HEK293T (cell line): ENCODE measurements around the gene RAE1.

Source experiments
- CTCF ChIA-PET: fragments of 350-600 bp; formaldehyde crosslinking; extraction: SDS; loops from one replicate; lab custom pipeline; 2021; ENCODE audit warnings: antibody characterized with exemption, inconsistent platforms; lab: Yijun Ruan, JAX
- POLR2A ChIA-PET: fragments of 350-600 bp; formaldehyde crosslinking; extraction: SDS; loops from one replicate; lab custom pipeline; 2020; ENCODE audit warnings: antibody characterized with exemption, inconsistent platforms; lab: Yijun Ruan, JAX
- DNase-seq: peaks from one replicate; pipeline ENCODE4 v3.0.0; 2012; ENCODE audit warnings: mixed read lengths; ENCODE audit errors: extremely low spot score
- ARNT ChIP-seq: fragments of 450-650 bp; IDR thresholded peaks from 2 replicates; pipeline ENCODE4 v1.6.1; 2017; ENCODE audit warnings: mild to moderate bottlenecking
- BHLHE40 ChIP-seq: fragments of 450-650 bp; IDR thresholded peaks from 2 replicates; pipeline ENCODE4 v1.6.1; 2016; ENCODE audit warnings: mild to moderate bottlenecking, moderate library complexity, borderline replicate concordance
- CTBP1 ChIP-seq: fragments of 450-650 bp; IDR thresholded peaks from 2 replicates; pipeline ENCODE4 v1.6.1; 2016; ENCODE audit warnings: borderline replicate concordance
- ELF4 ChIP-seq: fragments of 450-650 bp; IDR thresholded peaks from 2 replicates; pipeline ENCODE4 v1.6.1; 2017; ENCODE audit warnings: antibody characterized with exemption
- FOXA1 ChIP-seq: fragments of 450-650 bp; IDR thresholded peaks from 2 replicates; pipeline ENCODE4 v1.6.1; 2016; ENCODE audit warnings: mild to moderate bottlenecking
- FOXK2 ChIP-seq: fragments of 450-650 bp; IDR thresholded peaks from 2 replicates; pipeline ENCODE4 v1.6.1; 2016; ENCODE audit warnings: mild to moderate bottlenecking
- FOXM1 ChIP-seq: fragments of 450-650 bp; IDR thresholded peaks from 2 replicates; pipeline ENCODE4 v1.6.1; 2017; ENCODE audit warnings: mild to moderate bottlenecking, borderline replicate concordance
- HDGF ChIP-seq: fragments of 450-650 bp; IDR thresholded peaks from 2 replicates; pipeline ENCODE4 v1.6.1; 2017; ENCODE audit warnings: antibody characterized with exemption, borderline replicate concordance
- L3MBTL2 ChIP-seq: fragments of 450-650 bp; conservative IDR thresholded peaks from 2 replicates; pipeline ENCODE4 v1.6.1; 2016; ENCODE audit warnings: mild to moderate bottlenecking
- LEF1 ChIP-seq: fragments of 450-650 bp; IDR thresholded peaks from 2 replicates; pipeline ENCODE4 v1.6.1; 2017; ENCODE audit warnings: mild to moderate bottlenecking, borderline replicate concordance
- NFRKB ChIP-seq: fragments of 450-650 bp; IDR thresholded peaks from 2 replicates; pipeline ENCODE4 v1.6.1; 2016; ENCODE audit warnings: mild to moderate bottlenecking, moderate library complexity
- SP1 ChIP-seq: fragments of 450-650 bp; IDR thresholded peaks from 2 replicates; pipeline ENCODE4 v1.6.1; 2017
- SUZ12 ChIP-seq: fragments of 450-650 bp; IDR thresholded peaks from 2 replicates; pipeline ENCODE4 v1.6.1; 2016; ENCODE audit warnings: mild to moderate bottlenecking
- TARDBP ChIP-seq: fragments of 450-650 bp; IDR thresholded peaks from 2 replicates; pipeline ENCODE4 v1.6.1; 2016
- ZNF384 ChIP-seq: fragments of 450-650 bp; IDR thresholded peaks from 2 replicates; pipeline ENCODE4 v1.6.1; 2016
- TF ChIP-seq, protein P1 (sequence below): fragments of 450-650 bp; IDR thresholded peaks from 2 replicates; pipeline ENCODE4 v1.6.1; 2016

RAE1 gene

DNA sequence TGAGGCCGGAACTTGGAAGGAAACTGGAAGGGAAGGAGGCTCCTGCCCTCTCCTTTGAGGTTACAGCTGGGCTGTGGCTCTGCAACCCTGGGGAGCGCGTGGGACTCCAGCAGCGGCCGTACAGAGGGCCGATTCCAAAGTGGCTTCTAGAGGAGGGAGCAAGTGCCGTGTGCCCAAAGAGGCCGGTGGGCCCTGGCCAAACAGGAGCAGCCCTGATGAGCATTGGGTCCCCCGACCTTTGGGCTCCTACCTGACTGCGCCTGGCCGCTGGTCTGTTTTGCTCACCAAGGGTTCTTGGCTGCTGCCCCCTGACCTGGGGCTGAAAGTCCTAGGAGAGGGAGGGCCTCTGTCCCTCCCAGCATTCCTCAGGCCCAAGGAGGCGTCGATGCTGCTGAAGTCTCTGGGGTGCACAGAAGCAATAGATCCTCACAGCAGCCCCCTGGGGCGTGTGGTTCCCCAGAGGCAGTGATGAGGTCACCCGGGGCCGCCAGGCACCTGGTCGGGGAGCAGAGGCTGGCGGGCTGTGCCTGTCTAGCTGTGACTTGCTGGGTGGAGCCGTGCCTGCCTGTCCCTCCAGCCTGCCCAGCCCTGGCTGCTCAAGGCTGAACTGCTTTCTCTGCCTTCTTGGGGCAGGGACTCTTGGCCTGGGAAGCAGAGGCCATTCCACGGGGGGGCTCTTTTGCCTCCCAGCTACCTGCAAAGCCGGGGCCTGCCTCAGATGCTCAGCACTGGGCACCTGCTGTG lies 49.9 kb downstream of the RAE1 start:
- ChIA-PET CTCF (no interaction called here), POLR2A (interaction anchor here (1.6 kb wide), 1 partner anchor 11 kb away, joined by 5 read pairs; no protein-coding TSS in a partner anchor)
- no peak for TF ChIP-seq ARNT
- TF ChIP-seq L3MBTL2, result no peak
- TF ChIP-seq NFRKB, result no peak
- no peak for TF ChIP-seq FOXM1
- DNase-seq, result no peak

DNA sequence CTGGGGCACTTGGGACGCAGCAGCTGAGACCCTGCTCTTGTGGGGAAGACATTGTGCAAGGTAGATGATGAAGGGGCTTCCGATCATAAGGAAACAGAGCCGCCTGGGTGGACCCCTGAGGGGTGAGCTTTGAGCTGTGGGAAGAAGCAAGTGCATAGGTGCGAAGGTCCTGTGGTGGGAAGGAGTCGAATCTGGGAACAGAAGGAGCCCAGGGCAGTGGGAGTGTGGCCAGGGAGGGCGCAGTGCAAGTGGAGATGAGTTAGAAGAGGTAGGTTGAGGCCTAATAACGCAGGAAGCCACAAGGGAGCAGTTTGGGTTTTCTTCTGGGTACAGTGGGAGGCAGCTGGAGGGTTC lies 50.5 kb downstream of the RAE1 start:
- CTCF ChIA-PET, result no interaction called here
- DNase-seq, result no peak
- TF ChIP-seq SP1 (no peak), HDGF (no peak), ELF4 (no peak), ARNT (no peak), CTBP1 (no peak), FOXM1 (no peak), FOXA1 (no peak), NFRKB (no peak), FOXK2 (no peak)
- POLR2A ChIA-PET, result interaction anchor here (1.6 to 2.9 kb wide), 2 partner anchors 11 kb away, joined by 5 to 10 read pairs; no protein-coding TSS in a partner anchor

DNA sequence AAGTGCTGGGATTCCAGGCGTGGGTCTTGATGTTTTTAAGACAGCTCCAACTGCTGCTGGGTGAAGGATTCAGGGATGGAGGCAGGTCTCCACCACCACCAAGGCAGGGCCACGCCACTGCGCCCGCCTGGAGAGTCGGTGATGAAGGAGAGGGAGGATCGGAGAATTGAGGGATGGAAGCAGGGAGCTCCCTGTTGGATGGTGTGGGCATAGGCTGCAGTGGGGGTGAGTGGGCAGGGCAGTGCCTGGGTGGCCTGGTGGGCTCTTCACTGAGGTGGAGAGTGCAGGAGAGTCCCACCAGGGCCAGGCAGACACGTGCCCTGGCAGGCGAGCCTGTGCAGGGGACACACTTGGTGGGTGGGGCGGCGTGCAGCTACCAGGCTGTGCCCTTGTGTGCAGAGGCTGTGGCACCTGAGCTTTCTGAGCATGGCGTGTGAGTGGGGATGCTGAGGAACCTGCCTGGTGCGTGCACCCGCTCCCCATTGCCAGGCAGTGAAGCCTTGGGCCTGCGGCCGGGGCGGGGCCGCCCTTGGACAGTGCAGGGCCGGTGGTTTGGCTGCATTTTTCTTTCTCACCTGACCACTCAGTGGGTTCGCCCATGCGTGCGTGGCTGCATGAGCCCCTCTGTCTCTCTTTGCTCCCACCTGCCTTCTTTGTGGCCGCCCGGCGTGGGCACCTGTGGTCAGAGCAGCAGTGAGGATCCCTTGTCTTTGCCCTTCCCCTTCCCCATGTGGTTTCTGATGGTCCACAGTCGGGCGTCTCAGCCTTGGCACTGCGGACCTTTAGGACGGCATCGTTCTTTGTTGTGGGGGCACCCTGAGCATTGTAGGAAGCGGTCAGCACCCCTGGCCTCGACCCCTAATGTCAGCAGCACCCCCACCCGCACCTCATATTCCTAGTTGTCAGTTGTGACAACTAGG lies 51.4 kb downstream of the RAE1 start:
- ChIA-PET POLR2A (interaction anchor here (1.0 to 2.9 kb wide), 4 partner anchors 10 to 12 kb away, joined by 3 to 10 read pairs (median 4); partner anchors contain the start of gene RBM38), CTCF (no interaction called here)
- TF ChIP-seq FOXK2 (no peak), ZNF384 (no peak), CTBP1 (no peak)
- no peak for DNase-seq

DNA sequence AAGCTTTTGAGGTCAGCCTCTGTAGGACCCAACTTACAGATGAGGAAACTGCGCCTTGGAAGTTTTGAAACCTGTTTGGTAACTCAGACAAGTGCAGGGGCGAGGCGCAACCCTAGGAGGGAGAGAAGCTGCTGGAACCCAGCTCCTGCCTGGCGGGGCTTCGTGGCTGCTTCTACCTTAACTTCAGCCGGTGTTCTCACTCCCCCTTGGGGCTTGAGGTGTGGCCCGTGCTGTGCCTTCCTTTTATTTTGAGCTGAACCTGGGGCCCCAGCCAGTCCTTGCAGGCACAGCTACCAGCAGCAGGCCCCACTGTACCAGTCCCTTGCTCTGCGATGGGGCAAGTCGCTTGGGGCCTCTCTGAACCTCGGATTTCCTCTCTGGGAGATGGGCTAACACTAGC lies 52.2 kb downstream of the RAE1 start:
- TF ChIP-seq HDGF (no peak), CTBP1 (no peak), ARNT (no peak), FOXA1 (no peak), TARDBP (no peak), FOXK2 (no peak), NFRKB (no peak), LEF1 (no peak), L3MBTL2 (no peak), ZNF384 (no peak), BHLHE40 (no peak), SUZ12 (no peak), ELF4 (no peak), FOXM1 (no peak)
- TF ChIP-seq, protein P1, sequence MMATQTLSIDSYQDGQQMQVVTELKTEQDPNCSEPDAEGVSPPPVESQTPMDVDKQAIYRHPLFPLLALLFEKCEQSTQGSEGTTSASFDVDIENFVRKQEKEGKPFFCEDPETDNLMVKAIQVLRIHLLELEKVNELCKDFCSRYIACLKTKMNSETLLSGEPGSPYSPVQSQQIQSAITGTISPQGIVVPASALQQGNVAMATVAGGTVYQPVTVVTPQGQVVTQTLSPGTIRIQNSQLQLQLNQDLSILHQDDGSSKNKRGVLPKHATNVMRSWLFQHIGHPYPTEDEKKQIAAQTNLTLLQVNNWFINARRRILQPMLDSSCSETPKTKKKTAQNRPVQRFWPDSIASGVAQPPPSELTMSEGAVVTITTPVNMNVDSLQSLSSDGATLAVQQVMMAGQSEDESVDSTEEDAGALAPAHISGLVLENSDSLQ, result no peak
- POLR2A ChIA-PET, result interaction anchor here (1.0 to 2.9 kb wide), 3 partner anchors 10 to 12 kb away, joined by 3 to 10 read pairs (median 3); partner anchors contain the start of gene RBM38
- CTCF ChIA-PET, result no interaction called here
- no peak for DNase-seq

DNA sequence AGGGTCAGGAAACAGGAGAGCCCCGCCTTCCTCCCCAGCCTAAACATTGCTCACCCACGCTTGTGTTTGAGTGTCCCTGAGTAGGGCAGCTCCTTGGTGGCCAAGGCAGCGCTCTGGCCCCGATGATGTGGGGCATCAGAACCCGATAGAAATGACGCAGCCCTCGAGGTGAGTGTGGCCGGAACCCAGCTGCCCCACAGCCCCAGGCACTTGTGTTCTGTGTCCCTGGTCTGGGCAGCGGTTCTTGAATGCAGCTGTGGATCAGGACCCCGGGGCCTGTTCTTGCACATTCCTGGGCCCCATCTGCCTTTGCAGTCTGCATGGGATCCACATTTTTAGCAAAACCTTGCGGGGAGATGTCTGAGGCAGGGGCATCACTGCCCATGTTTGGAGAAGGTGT lies 53.0 kb downstream of the RAE1 start:
- no peak for DNase-seq
- POLR2A ChIA-PET, result interaction anchor here (1.4 to 2.9 kb wide), 2 partner anchors 9 to 12 kb away, joined by 3 to 10 read pairs; no protein-coding TSS in a partner anchor
- CTCF ChIA-PET, result no interaction called here
- TF ChIP-seq L3MBTL2 (no peak), FOXK2 (no peak), ELF4 (no peak), SP1 (no peak), HDGF (no peak)

DNA sequence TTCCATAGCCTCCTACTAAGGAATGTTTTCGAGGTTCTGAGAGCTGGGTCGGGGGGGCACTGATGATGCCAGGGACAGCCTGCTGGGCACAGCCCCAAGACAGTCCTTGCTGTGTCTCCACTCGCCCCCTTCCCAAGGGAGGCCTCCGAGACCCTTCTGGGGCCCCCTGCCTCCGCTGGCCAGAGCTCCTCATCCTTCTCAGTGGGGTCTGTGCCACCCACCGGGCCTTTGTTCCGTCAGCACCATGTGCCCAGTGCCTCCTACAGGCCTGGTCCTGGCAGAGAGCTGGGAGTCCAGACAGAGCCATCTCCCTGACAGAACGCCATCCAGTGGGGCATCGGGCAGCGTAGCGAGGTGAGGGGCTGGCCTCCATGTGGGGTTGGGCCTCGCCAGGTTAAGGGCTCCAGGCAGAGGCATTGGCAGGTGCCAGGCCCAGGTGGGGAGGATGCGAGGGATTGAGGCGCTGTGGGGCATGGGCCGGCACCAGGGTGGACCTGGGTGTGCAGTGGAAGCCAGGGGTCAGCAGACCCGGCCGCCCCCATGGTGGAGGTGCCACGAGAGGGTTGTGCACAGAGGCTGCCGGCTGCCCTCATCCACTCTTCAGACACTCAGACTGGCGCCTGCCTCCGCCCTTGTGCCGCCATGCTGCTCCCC lies 53.5 kb downstream of the RAE1 start:
- POLR2A ChIA-PET, result interaction anchor here (2.9 kb wide), 1 partner anchor 8 kb away, joined by 10 read pairs; no protein-coding TSS in a partner anchor
- DNase-seq, result no peak
- TF ChIP-seq TARDBP (no peak), SP1 (no peak), BHLHE40 (no peak), LEF1 (no peak), FOXK2 (no peak), HDGF (no peak), ZNF384 (no peak), FOXA1 (no peak), ARNT (no peak), FOXM1 (no peak)
- TF ChIP-seq, protein P1, result no peak
- CTCF ChIA-PET, result no interaction called here
